ENCODE measurements around the gene SLITRK4.

SLITRK4 gene

GRCh38 chrX:143632625-143633410, 3.1 kb downstream of the SLITRK4 start:
- no peak for DNase-seq (ENCODE audit: extremely low spot score)
- CTCF ChIA-PET, result interaction anchor here (1.5 kb wide), 1 partner anchor 32 kb away, joined by 3 read pairs; no protein-coding TSS in a partner anchor

DNA sequence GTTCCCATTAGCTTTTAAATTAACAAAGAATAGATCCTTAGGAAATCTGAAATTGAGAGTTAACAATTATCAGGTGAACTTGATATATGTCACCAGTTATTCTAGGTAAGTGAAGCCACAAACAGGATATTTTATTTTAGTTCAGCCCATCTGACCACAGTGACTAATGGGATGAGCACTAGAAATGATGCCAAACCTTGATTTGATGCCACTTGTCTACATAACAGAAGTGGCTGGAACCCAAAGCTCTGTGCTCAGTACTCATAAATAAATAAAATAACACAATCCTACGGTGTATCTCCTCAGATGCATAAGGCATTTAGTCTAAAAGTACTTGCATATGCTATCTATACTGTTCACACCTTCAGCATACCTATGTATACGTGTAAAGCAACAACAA, 12.2 kb downstream of the SLITRK4 start:
- DNase-seq (ENCODE audit: extremely low spot score), result no peak
- POLR2A ChIA-PET, result no interaction called here
- CTCF ChIA-PET, result no interaction called here
- no peak for TF ChIP-seq CTCF (IDR thresholded peaks at IDR 0.05; ENCODE audit: control extremely low read depth, extremely low read depth, low read depth, missing control alignments)

More at GRCh38 chrX:143632625-143633410, 3.1 kb downstream of the SLITRK4 start:
- no peak for TF ChIP-seq CTCF (IDR thresholded peaks at IDR 0.05; ENCODE audit: control extremely low read depth, extremely low read depth, low read depth, missing control alignments)
- POLR2A ChIA-PET, result no interaction called here

GRCh38 chrX:143621276-143621675, 14.6 kb downstream of the SLITRK4 start:
- no peak for TF ChIP-seq CTCF (IDR thresholded peaks at IDR 0.05; ENCODE audit: control extremely low read depth, extremely low read depth, low read depth, missing control alignments)
- ChIA-PET POLR2A (no interaction called here), CTCF (no interaction called here)
- DNase-seq (ENCODE audit: extremely low spot score), result no peak

DNA sequence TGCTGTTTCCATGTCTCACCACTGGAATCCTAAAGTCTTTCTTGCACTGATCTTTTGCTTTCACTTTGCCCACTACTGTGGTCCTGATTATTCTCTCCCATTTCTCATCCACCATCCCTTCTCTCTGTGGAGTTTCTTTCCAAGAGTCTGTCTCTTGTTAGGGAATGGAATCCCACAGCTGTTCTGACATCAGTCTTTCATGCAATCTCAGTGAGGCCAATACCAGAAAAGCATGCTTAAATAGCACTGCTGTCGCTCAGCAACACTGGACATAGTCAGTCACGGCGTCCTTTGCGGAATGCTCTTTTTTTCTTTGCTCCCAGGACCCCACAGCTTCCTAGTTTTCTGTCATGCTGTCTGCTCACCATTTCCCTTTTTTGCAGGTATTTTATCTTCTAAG, 20.1 kb downstream of the SLITRK4 start:
- no peak for TF ChIP-seq CTCF (IDR thresholded peaks at IDR 0.05; ENCODE audit: control extremely low read depth, extremely low read depth, low read depth, missing control alignments)
- DNase-seq (ENCODE audit: extremely low spot score), result no peak
- ChIA-PET POLR2A (no interaction called here), CTCF (no interaction called here)

GRCh38 chrX:143601809-143602208, 34.1 kb downstream of the SLITRK4 start:
- CTCF ChIA-PET, result no interaction called here
- TF ChIP-seq CTCF (IDR thresholded peaks at IDR 0.05; ENCODE audit: control extremely low read depth, extremely low read depth, low read depth, missing control alignments), result no peak
- no peak for DNase-seq (ENCODE audit: extremely low spot score)
- POLR2A ChIA-PET, result no interaction called here

GRCh38 chrX:143581240-143581639, 54.7 kb downstream of the SLITRK4 start:
- ChIA-PET POLR2A (no interaction called here), CTCF (no interaction called here)
- TF ChIP-seq CTCF (IDR thresholded peaks at IDR 0.05; ENCODE audit: control extremely low read depth, extremely low read depth, low read depth, missing control alignments), result no peak
- DNase-seq (ENCODE audit: extremely low spot score), result no peak
